ENCODE measurements around the gene STUM. TPM values are rescaled to one million over a fixed set of nuclear protein-coding genes. Genes with fewer than 3 reads are reported as not detected.
A peak's percentile ranks its signal among the peaks of the same experiment; 100 is the strongest.

Gene STUM
- total RNA-seq, 1 donor from 2014 or later = 0.08 TPM

DNA sequence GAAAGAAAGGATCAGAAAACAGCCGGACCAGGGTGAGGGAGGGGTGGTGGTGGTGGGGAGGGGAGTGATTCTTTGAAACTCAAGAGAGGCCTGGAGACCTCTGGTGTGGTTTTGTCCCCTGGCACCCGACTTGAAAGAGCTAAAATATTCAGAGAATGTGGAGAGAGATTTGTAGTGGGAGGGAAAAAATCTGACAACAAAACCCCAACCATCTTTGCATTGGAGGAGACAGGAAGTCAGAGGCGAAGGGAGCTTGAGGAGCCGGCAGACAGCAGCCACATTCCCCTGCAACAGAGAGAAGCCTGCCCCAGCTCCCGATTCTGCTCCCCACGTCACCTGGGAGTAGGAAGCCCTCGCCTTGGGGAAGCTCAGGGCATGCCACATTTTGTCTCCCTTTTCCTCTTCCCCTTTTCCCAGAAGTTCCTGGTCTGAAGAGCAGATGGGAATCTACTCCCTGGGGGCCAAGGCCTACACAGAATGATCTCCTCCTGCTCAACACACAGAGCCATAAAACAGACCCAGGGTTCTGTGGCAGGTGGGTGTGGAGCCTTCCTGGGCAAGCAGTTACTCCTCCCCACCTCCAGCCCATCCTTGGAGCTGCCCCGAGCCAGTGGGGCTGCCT lies 105.6 kb downstream of the STUM start:
- no peak for DNase-seq (ENCODE audit: low spot score)

DNA sequence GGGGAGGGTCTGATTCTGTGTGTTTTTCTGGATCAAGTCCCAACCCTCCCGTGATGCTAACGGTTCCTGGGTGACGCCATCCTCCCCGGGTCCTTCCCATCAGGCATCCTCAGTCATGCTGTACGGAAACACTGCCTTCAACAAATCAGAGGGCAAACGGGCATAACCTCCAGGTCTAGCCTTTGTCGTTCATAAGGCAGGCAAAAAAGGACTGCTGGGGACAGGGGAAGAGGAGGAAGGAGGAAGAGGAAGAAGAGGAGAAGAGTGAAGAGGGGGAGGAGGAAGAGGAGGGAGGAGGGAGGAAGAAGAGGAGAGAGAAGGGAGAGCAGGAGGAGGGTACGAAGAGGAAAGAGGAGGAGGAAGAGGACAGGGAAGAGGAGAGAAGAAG lies 106.1 kb downstream of the STUM start:
- peaks cover 76% of the 10 kb centered on the region for H3K4me1 Mint-ChIP-seq (ENCODE audit: unreplicated experiment)
- H3K27ac Mint-ChIP-seq (ENCODE audit: unreplicated experiment) = peak overlapping the region; percentile 93
- peaks cover 18% of the 10 kb centered on the region for H3K36me3 Mint-ChIP-seq (ENCODE audit: low read depth, unreplicated experiment)
- H3K27me3 Mint-ChIP-seq (ENCODE audit: unreplicated experiment) = peaks cover 18% of the 10 kb centered on the region
- DNase-seq (ENCODE audit: low spot score) = no peak
- H3K4me3 Mint-ChIP-seq (ENCODE audit: unreplicated experiment) = no peak overlapping the region
- TF ChIP-seq, protein P1, sequence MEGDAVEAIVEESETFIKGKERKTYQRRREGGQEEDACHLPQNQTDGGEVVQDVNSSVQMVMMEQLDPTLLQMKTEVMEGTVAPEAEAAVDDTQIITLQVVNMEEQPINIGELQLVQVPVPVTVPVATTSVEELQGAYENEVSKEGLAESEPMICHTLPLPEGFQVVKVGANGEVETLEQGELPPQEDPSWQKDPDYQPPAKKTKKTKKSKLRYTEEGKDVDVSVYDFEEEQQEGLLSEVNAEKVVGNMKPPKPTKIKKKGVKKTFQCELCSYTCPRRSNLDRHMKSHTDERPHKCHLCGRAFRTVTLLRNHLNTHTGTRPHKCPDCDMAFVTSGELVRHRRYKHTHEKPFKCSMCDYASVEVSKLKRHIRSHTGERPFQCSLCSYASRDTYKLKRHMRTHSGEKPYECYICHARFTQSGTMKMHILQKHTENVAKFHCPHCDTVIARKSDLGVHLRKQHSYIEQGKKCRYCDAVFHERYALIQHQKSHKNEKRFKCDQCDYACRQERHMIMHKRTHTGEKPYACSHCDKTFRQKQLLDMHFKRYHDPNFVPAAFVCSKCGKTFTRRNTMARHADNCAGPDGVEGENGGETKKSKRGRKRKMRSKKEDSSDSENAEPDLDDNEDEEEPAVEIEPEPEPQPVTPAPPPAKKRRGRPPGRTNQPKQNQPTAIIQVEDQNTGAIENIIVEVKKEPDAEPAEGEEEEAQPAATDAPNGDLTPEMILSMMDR (IDR thresholded peaks at IDR 0.05; ENCODE audit: unreplicated experiment) = no peak
- H3K9me3 Mint-ChIP-seq (ENCODE audit: unreplicated experiment) = no peaks in the 10 kb centered on the region

More for the DNA sequence above, 105.6 kb downstream of the STUM start:
- Mint-ChIP-seq H3K27ac (ENCODE audit: unreplicated experiment) (peak overlapping the region; percentile 93), H3K4me1 (ENCODE audit: unreplicated experiment) (peaks cover 77% of the 10 kb centered on the region), H3K36me3 (ENCODE audit: low read depth, unreplicated experiment) (peaks cover 22% of the 10 kb centered on the region), H3K27me3 (ENCODE audit: unreplicated experiment) (peaks cover 22% of the 10 kb centered on the region), H3K9me3 (ENCODE audit: unreplicated experiment) (no peaks in the 10 kb centered on the region), H3K4me3 (ENCODE audit: unreplicated experiment) (peak overlapping the region; percentile 77)
- TF ChIP-seq, protein P1 (IDR thresholded peaks at IDR 0.05; ENCODE audit: unreplicated experiment) = no peak

DNA sequence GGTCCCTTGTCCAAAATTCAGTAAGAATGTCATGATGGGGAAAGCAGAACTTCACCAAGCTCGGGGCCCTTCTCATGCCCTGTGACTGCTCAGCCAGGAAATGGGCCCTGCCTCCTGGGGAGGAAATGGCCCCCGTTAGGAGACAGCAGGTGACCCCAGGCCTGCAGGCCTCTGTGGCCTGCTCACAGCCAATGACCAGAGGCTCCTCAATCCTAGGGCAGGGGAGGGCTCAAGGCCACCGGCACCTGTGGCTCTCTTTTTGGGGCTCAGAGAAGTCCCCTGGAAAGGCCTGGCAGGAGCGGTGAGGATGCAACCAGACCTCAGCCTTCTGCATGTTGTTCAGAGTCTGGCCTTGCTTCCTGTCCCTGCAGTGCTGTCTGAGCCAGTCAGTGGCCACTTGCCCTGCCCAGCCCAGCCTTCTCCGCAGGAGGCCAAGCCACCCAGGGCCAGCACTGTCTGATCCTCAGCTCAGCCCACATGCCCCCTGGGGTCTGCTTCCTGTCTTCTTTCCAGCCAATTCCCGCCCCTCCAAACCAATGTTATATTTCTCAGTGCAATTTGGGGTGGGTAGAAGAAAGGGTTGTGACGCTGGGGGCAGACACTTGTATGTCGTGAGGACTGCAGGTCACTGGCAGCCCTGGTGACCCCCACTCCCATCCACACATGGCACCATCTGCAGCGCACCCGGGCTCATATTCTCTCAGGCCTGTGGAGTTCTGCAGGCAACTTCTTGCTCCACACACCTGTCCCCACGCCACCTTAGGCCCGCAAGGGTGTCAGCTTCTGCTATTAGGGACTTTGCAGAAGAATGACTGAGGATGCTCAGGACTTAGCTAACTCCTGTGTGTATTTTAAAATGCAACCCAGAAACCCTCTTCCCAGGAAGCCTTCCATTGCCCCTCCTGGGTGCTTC lies 106.9 kb downstream of the STUM start:
- H3K4me1 Mint-ChIP-seq (ENCODE audit: unreplicated experiment) = peaks cover 76% of the 10 kb centered on the region
- H3K9me3 Mint-ChIP-seq (ENCODE audit: unreplicated experiment) = no peaks in the 10 kb centered on the region
- peaks cover 23% of the 10 kb centered on the region for H3K36me3 Mint-ChIP-seq (ENCODE audit: low read depth, unreplicated experiment)
- TF ChIP-seq, protein P1 (IDR thresholded peaks at IDR 0.05; ENCODE audit: unreplicated experiment) = no peak
- no peak overlapping the region for H3K27ac Mint-ChIP-seq (ENCODE audit: unreplicated experiment)
- peaks cover 21% of the 10 kb centered on the region for H3K27me3 Mint-ChIP-seq (ENCODE audit: unreplicated experiment)
- no peak for DNase-seq (ENCODE audit: low spot score)
- no peak overlapping the region for H3K4me3 Mint-ChIP-seq (ENCODE audit: unreplicated experiment)

DNA sequence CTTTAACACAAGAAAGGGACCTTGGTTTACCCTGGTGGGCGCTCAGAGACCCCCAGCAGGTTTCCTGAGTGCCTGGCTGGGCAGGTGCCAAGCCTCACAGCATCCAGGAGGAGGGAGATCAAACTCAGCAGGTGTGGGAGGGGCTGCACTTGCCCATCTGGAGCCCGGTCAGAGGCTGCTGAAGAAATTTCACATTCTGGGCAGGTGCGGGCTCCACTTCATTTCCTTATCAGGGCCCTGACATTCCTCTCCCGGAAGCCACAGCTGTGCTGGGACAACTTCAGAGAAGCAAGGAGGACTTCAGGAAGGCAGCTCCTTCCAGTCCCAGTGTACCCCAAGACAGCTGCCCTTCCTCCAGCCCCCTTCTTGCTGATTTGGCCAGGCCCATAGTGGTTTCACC lies 107.6 kb downstream of the STUM start:
- Mint-ChIP-seq H3K4me1 (ENCODE audit: unreplicated experiment) (peaks cover 76% of the 10 kb centered on the region), H3K36me3 (ENCODE audit: low read depth, unreplicated experiment) (peaks cover 20% of the 10 kb centered on the region), H3K27ac (ENCODE audit: unreplicated experiment) (no peak overlapping the region), H3K4me3 (ENCODE audit: unreplicated experiment) (no peak overlapping the region), H3K9me3 (ENCODE audit: unreplicated experiment) (no peaks in the 10 kb centered on the region), H3K27me3 (ENCODE audit: unreplicated experiment) (peaks cover 21% of the 10 kb centered on the region)
- no peak for DNase-seq (ENCODE audit: low spot score)
- TF ChIP-seq, protein P1 (IDR thresholded peaks at IDR 0.05; ENCODE audit: unreplicated experiment) = no peak

All from endothelial cell (in vitro differentiated cells).